IMR-90 (cell line): Measurements from ENCODE around the gene NOC2L. TPM values are rescaled to one million over a fixed set of nuclear protein-coding genes. Genes with fewer than 3 reads are reported as not detected.
A peak's percentile ranks its signal among the peaks of the same experiment; 100 is the strongest.

Source experiments
- ATAC-seq: fragments of 200-7000 bp; cut with Tn5 transposase; 2 replicates; pipeline ENCODE4 v1.9.1; 2020; ENCODE audit warnings: low read depth, mild to moderate bottlenecking, moderate library complexity
- BruUV-seq: library from RNA; stranded (reverse); fragments of 400-500 nt; replicated peaks from 2 replicates; lab custom pipeline; 2021; lab: Mats Ljungman, UMichigan
- CTCF ChIA-PET: fragments of 300-600 bp; formaldehyde crosslinking; extraction: SDS; loops from one replicate; lab custom pipeline; 2021; ENCODE audit warnings: antibody characterized with exemption; lab: Yijun Ruan, JAX
- POLR2A ChIA-PET: fragments of 300-600 bp; sonication (Branson Sonifier 250); formaldehyde crosslinking; loops from one replicate; lab custom pipeline; 2022; ENCODE audit warnings: antibody characterized with exemption; ENCODE audit not compliant: unreplicated experiment; lab: Charles Lee
- DNase-seq: peaks from one replicate; pipeline ENCODE4 v3.0.0; 2013
- H2AFZ ChIP-seq: replicated peaks from 2 replicates; pipeline ENCODE3; 2013; ENCODE audit warnings: low read length, mild to moderate bottlenecking; ENCODE audit not compliant: poor library complexity
- H2AK5ac ChIP-seq: 2 replicates; pipeline ENCODE4 v1.6.1; 2013; ENCODE audit warnings: low read depth, low read length, inconsistent platforms
- H2AK9ac ChIP-seq: replicated peaks from 2 replicates; pipeline ENCODE3; 2013; ENCODE audit warnings: mild to moderate bottlenecking, low read depth, low read length, moderate library complexity; ENCODE audit not compliant: poor library complexity
- H2BK120ac ChIP-seq: 2 replicates; pipeline ENCODE4 v1.6.1; 2013; ENCODE audit warnings: low read depth, low read length, inconsistent platforms
- H2BK15ac ChIP-seq: 3 replicates; pipeline ENCODE4 v1.6.1; 2013; ENCODE audit warnings: low read depth, low read length, inconsistent platforms
- H2BK20ac ChIP-seq: 2 replicates; pipeline ENCODE4 v1.6.1; 2013; ENCODE audit warnings: low read depth, mild to moderate bottlenecking, inconsistent platforms, low read length, moderate library complexity
- H2BK5ac ChIP-seq: 2 replicates; pipeline ENCODE4 v1.6.1; 2013; ENCODE audit warnings: mild to moderate bottlenecking, low read depth, low read length, inconsistent platforms; ENCODE audit not compliant: poor library complexity, severe bottlenecking
- H3K14ac ChIP-seq: replicated peaks from 2 replicates; pipeline ENCODE4 v1.6.1; 2013; ENCODE audit warnings: low read depth, low read length, inconsistent platforms
- H3K18ac ChIP-seq: 2 replicates; pipeline ENCODE4 v1.6.1; 2013; ENCODE audit warnings: low read depth, low read length, control low read depth
- H3K23ac ChIP-seq: 2 replicates; pipeline ENCODE4 v1.6.1; 2013; ENCODE audit warnings: low read depth, low read length, inconsistent platforms
- H3K27ac ChIP-seq: 2 replicates; pipeline ENCODE4 v1.5.1; 2013; ENCODE audit warnings: mild to moderate bottlenecking, control low read depth, low read length; ENCODE audit not compliant: insufficient read depth
- H3K27me3 ChIP-seq: 2 replicates; pipeline ENCODE4 v1.6.1; 2013; ENCODE audit warnings: low read length; ENCODE audit not compliant: control insufficient read depth, insufficient read depth
- H3K36me3 ChIP-seq: 2 replicates; pipeline ENCODE4 v1.6.1; 2013; ENCODE audit warnings: low read length, mixed read lengths; ENCODE audit not compliant: control insufficient read depth, insufficient read depth
- H3K4ac ChIP-seq: 2 replicates; pipeline ENCODE4 v1.6.1; 2013; ENCODE audit warnings: low read depth, low read length, inconsistent platforms
- H3K4me1 ChIP-seq: 2 replicates; pipeline ENCODE4 v1.6.1; 2013; ENCODE audit warnings: low read length, mixed read lengths; ENCODE audit not compliant: control insufficient read depth, insufficient read depth
- H3K4me2 ChIP-seq: 2 replicates; pipeline ENCODE4 v1.6.1; 2013; ENCODE audit warnings: low read depth, mild to moderate bottlenecking, control low read depth, low read length, moderate library complexity
- H3K4me3 ChIP-seq: 2 replicates; pipeline ENCODE4 v1.5.1; 2013; ENCODE audit warnings: low read depth, mild to moderate bottlenecking, control low read depth, low read length, moderate library complexity; ENCODE audit not compliant: insufficient read depth
- H3K56ac ChIP-seq: 2 replicates; pipeline ENCODE4 v1.6.1; 2013; ENCODE audit warnings: low read length, inconsistent platforms; ENCODE audit not compliant: insufficient read depth; ENCODE audit errors: extremely low read depth
- H3K79me1 ChIP-seq, 2 experiments: 2 replicates each; pipeline ENCODE4 v1.6.1; 2013; ENCODE audit warnings: low read length in 2 of 2, inconsistent platforms in 1 of 2, low read depth in 1 of 2
- H3K9ac ChIP-seq: 2 replicates; pipeline ENCODE4 v1.6.1; 2013; ENCODE audit warnings: low read depth, low read length, control low read depth
- H3K9me1 ChIP-seq: 2 replicates; pipeline ENCODE4 v1.6.1; 2013; ENCODE audit warnings: low read length, inconsistent platforms; ENCODE audit not compliant: insufficient read depth
- H3K9me3 ChIP-seq: 2 replicates; pipeline ENCODE4 v1.6.1; 2013; ENCODE audit warnings: low read length; ENCODE audit not compliant: control insufficient read depth, insufficient read depth
- H4K20me1 ChIP-seq: 2 replicates; pipeline ENCODE4 v1.6.1; 2013; ENCODE audit warnings: low read length, inconsistent platforms; ENCODE audit not compliant: insufficient read depth
- H4K5ac ChIP-seq: 2 replicates; pipeline ENCODE4 v1.6.1; 2013; ENCODE audit warnings: mild to moderate bottlenecking, low read depth, low read length, control low read depth
- H4K8ac ChIP-seq, 2 experiments: 2 replicates each; pipeline ENCODE4 v1.6.1; 2013; ENCODE audit warnings: low read depth in 2 of 2, low read length in 2 of 2, control low read depth in 1 of 2, inconsistent platforms in 1 of 2
- H4K91ac ChIP-seq: 2 replicates; pipeline ENCODE4 v1.6.1; 2013; ENCODE audit warnings: low read depth, low read length, inconsistent platforms; ENCODE audit not compliant: insufficient read depth
- FOS ChIP-seq: fragments of 150-350 bp; IDR thresholded peaks from 2 replicates; pipeline ENCODE4 v1.6.1; 2016; ENCODE audit warnings: low read depth, low read length
- MAZ ChIP-seq: IDR thresholded peaks from 2 replicates; pipeline ENCODE4 v1.6.1; 2012; ENCODE audit warnings: low read depth, mild to moderate bottlenecking, low read length, improper control_type of control experiment, moderate library complexity, borderline replicate concordance
- USF2 ChIP-seq: fragments of 150-350 bp; IDR thresholded peaks from 2 replicates; pipeline ENCODE4 v1.6.1; 2017; ENCODE audit warnings: mild to moderate bottlenecking, antibody characterized with exemption, low read length, low read depth
- WGBS, 2 experiments: methylation state at CpG; one replicate each; pipeline versions ENCODE4 v1.1.5 to v1.1.7; 2013; ENCODE audit warnings: missing lambda C conversion rate in 2 of 2; ENCODE audit not compliant: insufficient read length in 1 of 2; ENCODE audit errors: extremely low coverage in 2 of 2; 5-methylcytosine and 5-hydroxymethylcytosine counted together
- dilution Hi-C: fragments of 300-500 bp; cut with HindIII; formaldehyde crosslinking; loops from one replicate; pipeline ENCODE4 v1.14.3; 2018; ENCODE audit warnings: low sequenced_read_pairs; ENCODE audit not compliant: unreplicated experiment
- in situ Hi-C: fragments of 300-500 bp; cut with MboI; formaldehyde crosslinking; loops from 3 replicates; pipeline ENCODE4 v1.14.3; 2019; ENCODE audit warnings: low sequenced_read_pairs, inconsistent platforms, mixed read lengths
- intact Hi-C: fragments of 100-400 bp; cut with micrococcal nuclease; formaldehyde crosslinking; loops from 2 replicates; pipeline ENCODE4 v1.10.0; 2022
- polyA plus RNA-seq, 3 experiments: library from polyadenylated mRNA; depleted of rRNA; stranded (reverse); fragments of >200 nt; gene quantifications; 2 replicates each; pipeline ENCODE4 v1.2.3, GENCODE V29; 2012; ENCODE audit warnings: low replicate concordance in 1 of 3
- total RNA-seq: library from RNA; depleted of rRNA; stranded (reverse); fragments of >200 nt; gene quantifications from 2 replicates; pipeline ENCODE4 v1.2.3, GENCODE V29; 2012

The NOC2L gene
- total and polyA plus RNA-seq, 2 of the 4 experiments (the other 2 are of a cell fraction) = 74.2 to 106 TPM

GRCh38 chr1:942864-943533, 16.1 kb downstream of the NOC2L start:
- intact Hi-C loops (no loop called here), dilution Hi-C loops (no loop called here), in situ Hi-C loops (no loop called here)
- Histone ChIP-seq H2BK15ac (no peak overlapping the region; the same call in 2 of the 3 replicates), H3K14ac (no peak overlapping the region), H3K4me1 (peaks cover 52% of the 10 kb centered on the region), H4K91ac (peak overlapping the region; percentile 74; the same call in 1 of the 2 replicates), H4K20me1 (peaks cover 16% of the 10 kb centered on the region), H3K18ac (no peak overlapping the region; the same call in 1 of the 2 replicates), H2BK5ac (peak overlapping the region; percentile 72), H4K8ac (peak overlapping the region; percentile 59 to 61; a peak in 2 of 4 replicates), H2BK120ac (peak overlapping the region; percentile 46), H3K4me2 (peak overlapping the region; percentile 46; the same call in 1 of the 2 replicates), H2AK9ac (peak overlapping the region; percentile 87), H3K56ac (peak overlapping the region; percentile 32; the same call in 1 of the 2 replicates), H3K23ac (no peak overlapping the region), H3K27me3 (no peaks in the 10 kb centered on the region), H3K79me1 (0 out of 4 replicates have a peak, but pooled peaks cover 0 to 5% of the 10 kb centered on the region in 2 experiments), H2AK5ac (peak overlapping the region; percentile 96), H2BK20ac (no peak overlapping the region), H3K36me3 (peaks cover 28% of the 10 kb centered on the region), H3K27ac (peak overlapping the region; percentile 82), H4K5ac (0 out of 2 replicates have a peak overlapping the region, but pooled peaks have one; percentile 14), H2AFZ (peak overlapping the region; percentile 34), H3K9me3 (no peaks in the 10 kb centered on the region), H3K4me3 (no peak overlapping the region), H3K4ac (peak overlapping the region; percentile 73), H3K9me1 (no peaks in the 10 kb centered on the region), H3K9ac (peak overlapping the region; percentile 9; the same call in 1 of the 2 replicates)
- TF ChIP-seq USF2 (no peak), FOS (0 out of 2 replicates have a peak, but pooled peaks have one; percentile 9), MAZ (peak; percentile 24; the same call in 1 of the 2 replicates)
- BruUV-seq = no TSS peak
- POLR2A ChIA-PET = no interaction called here
- 58% methylated on average over 4 of the region's 27 CpGs; no CpG with 5 or more reads in 1 of the 2 experiments for WGBS, 2 experiments
- DNase-seq (peak; percentile 61), ATAC-seq (no peak)
- CTCF ChIA-PET = no interaction called here
